Muscle layer of duodenum (tissue), 2 donors: ENCODE measurements around the gene TYRP1.

Experiments
- H3K27ac ChIP-seq: one replicate; pipeline ENCODE4 v1.7.0; 2013; ENCODE audit warnings: mild to moderate bottlenecking, low read length
- H3K27me3 ChIP-seq: one replicate; pipeline ENCODE4 v1.7.0; 2013; ENCODE audit warnings: low read depth, mild to moderate bottlenecking, control low read depth, low read length
- H3K36me3 ChIP-seq, 2 donors: one replicate each; pipeline ENCODE4 v1.7.0; 2013; ENCODE audit warnings: low read length in 2 of 2, control low read depth in 1 of 2, mild to moderate bottlenecking in 1 of 2; ENCODE audit not compliant: insufficient read depth in 2 of 2, control insufficient read depth in 1 of 2
- H3K4me1 ChIP-seq, 2 donors: one replicate each; pipeline ENCODE4 v1.7.0; 2013; ENCODE audit warnings: low read length in 2 of 2, mild to moderate bottlenecking in 2 of 2, control low read depth in 1 of 2, moderate library complexity in 1 of 2; ENCODE audit not compliant: insufficient read depth in 2 of 2, control insufficient read depth in 1 of 2
- H3K4me3 ChIP-seq, 2 donors: one replicate each; pipeline ENCODE4 v1.7.0; 2013; ENCODE audit warnings: low read length in 2 of 2, low read depth in 1 of 2, mild to moderate bottlenecking in 1 of 2
- H3K9me3 ChIP-seq, 2 donors: one replicate each; pipeline ENCODE4 v1.7.0; 2013; ENCODE audit warnings: low read length in 2 of 2, control low read depth in 1 of 2, mild to moderate bottlenecking in 1 of 2; ENCODE audit not compliant: control insufficient read depth in 1 of 2
- donor health status: healthy.

TYRP1 gene

DNA sequence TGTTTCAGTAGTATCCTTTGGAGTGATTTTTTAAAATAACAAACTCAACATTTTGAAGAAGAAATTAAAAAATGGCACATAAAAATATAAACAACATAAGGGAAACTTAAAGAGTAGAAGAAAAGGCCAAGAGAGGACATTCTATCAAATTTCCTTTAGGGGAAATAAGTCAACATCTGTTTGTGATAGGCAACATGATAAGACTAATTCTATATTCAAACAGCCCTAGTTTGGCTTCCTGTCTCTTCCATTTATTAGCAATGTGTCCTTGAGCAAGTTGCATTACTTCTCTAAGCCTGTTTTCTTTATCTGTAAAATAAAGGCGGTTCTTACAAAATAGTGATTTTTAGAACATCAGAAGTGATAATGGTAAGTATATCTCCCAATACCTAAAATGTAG lies 24.7 kb downstream of the TYRP1 start:
- Histone ChIP-seq H3K4me3 (no peak overlapping the region), H3K27ac (no peak overlapping the region), H3K9me3 (no peaks in the 10 kb centered on the region), H3K36me3 (no peaks in the 10 kb centered on the region), H3K27me3 (no peaks in the 10 kb centered on the region), H3K4me1 (no peaks in the 10 kb centered on the region)

DNA sequence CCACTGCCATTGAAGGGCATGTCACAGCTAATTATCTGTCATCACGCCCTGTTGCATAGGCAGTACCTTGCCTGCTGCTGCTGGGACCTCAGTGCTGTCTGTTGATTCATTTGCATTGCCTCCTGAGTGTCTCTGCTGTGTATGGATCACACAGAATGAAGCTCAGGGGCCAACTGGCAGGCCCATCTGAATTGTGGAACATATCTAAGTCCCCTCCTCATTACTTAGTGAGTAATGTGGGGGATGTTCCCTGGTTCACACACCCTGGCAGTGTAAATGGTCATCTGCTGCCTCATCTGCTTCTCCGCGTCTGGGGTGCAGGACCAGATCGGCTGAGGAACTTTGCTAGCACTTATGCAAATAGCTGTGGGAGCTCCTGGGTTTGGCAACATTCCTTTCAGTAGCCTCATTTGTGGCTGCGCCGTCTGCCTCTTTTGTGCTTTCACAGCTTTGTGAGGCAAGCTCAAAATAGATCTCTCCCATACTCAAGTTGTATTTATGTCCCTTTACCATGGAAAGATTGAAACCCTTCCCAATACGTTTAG lies 25.4 kb downstream of the TYRP1 start:
- Histone ChIP-seq H3K4me1 (no peaks in the 10 kb centered on the region), H3K4me3 (no peak overlapping the region), H3K9me3 (no peaks in the 10 kb centered on the region), H3K36me3 (no peaks in the 10 kb centered on the region), H3K27ac (no peak overlapping the region), H3K27me3 (no peaks in the 10 kb centered on the region)

DNA sequence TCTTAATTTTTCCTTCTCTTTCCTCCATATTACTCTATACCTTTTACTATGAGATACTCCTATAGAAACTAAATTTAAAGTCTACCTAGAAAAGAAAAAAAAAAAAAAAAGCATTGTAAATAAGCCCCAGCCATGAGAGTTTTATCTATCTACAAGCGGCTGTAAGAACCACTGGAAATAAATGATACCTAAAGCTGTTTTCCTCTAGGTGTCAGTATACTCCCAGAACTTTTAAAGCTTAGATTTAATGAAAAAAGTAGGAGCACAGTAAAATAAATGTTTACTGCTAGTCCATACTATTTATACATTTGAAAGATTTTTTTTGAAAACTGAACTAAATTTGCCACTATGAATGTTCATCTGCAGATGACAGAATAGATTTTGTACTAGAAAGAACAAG lies 26.2 kb downstream of the TYRP1 start:
- Histone ChIP-seq H3K4me3 (no peak overlapping the region), H3K27ac (no peak overlapping the region)

GRCh38 chr9:12720551-12720950 lies 27.4 kb downstream of the TYRP1 start:
- no peaks in the 10 kb centered on the region for H3K9me3 ChIP-seq
- H3K4me1 ChIP-seq: no peaks in the 10 kb centered on the region
- no peak overlapping the region for H3K4me3 ChIP-seq

More for the DNA sequence above, 26.2 kb downstream of the TYRP1 start:
- Histone ChIP-seq H3K9me3 (no peaks in the 10 kb centered on the region), H3K4me1 (no peaks in the 10 kb centered on the region), H3K36me3 (no peaks in the 10 kb centered on the region), H3K27me3 (no peaks in the 10 kb centered on the region)

DNA sequence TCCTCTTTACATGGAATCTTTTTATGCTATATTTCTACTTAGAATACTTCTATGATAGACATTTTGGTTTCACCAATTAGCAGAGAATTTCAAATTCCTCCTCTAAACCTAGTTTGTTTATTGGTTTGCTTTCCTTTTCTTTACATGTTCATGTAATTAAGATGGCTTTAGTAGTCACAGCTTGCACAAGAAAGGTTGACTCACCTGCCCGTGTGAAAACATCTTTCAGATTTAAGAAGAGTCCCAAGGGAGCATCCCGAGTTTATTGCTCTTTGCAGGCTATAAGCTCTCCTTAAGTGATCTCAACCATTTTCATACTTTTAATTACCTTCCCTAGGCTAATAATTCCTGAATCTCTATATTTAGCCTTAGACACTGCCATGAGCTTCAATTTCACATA lies 28.9 kb downstream of the TYRP1 start:
- Histone ChIP-seq H3K36me3 (no peaks in the 10 kb centered on the region), H3K4me3 (no peak overlapping the region), H3K27ac (no peak overlapping the region), H3K27me3 (no peaks in the 10 kb centered on the region), H3K9me3 (no peaks in the 10 kb centered on the region), H3K4me1 (no peaks in the 10 kb centered on the region)

More at GRCh38 chr9:12720551-12720950, 27.4 kb downstream of the TYRP1 start:
- H3K36me3 ChIP-seq: no peaks in the 10 kb centered on the region
- no peaks in the 10 kb centered on the region for H3K27me3 ChIP-seq
- no peak overlapping the region for H3K27ac ChIP-seq

GRCh38 chr9:12723409-12724028 lies 30.3 kb downstream of the TYRP1 start:
- Histone ChIP-seq H3K4me3 (no peak overlapping the region), H3K36me3 (no peaks in the 10 kb centered on the region), H3K9me3 (no peaks in the 10 kb centered on the region), H3K4me1 (no peaks in the 10 kb centered on the region), H3K27me3 (no peaks in the 10 kb centered on the region), H3K27ac (no peak overlapping the region)

GRCh38 chr9:12726795-12727194 lies 33.6 kb downstream of the TYRP1 start:
- Histone ChIP-seq H3K4me1 (no peaks in the 10 kb centered on the region), H3K4me3 (no peak overlapping the region), H3K9me3 (no peaks in the 10 kb centered on the region), H3K27ac (no peak overlapping the region), H3K36me3 (no peaks in the 10 kb centered on the region), H3K27me3 (no peaks in the 10 kb centered on the region)

DNA sequence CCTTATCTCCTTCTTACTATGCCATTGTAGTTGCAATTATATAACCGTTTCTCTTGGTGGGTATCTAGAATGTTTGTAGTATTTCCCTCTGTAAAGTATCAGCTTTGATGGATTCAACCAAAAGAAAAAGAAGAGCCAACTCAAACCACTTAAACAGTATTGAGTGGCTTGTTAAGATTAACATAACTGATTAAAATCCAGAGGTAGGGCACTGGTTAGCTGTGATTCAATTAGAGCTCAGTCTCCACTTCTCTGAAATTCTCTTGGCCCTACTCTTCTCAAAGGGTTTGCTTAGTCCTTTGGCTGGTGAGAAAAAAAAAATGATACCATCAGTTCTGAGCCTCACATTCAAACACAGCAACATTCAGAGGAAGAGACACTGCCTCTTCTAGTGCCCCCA lies 37.0 kb downstream of the TYRP1 start:
- Histone ChIP-seq H3K9me3 (no peaks in the 10 kb centered on the region), H3K27me3 (no peaks in the 10 kb centered on the region), H3K4me3 (no peak overlapping the region), H3K4me1 (no peaks in the 10 kb centered on the region), H3K27ac (no peak overlapping the region), H3K36me3 (no peaks in the 10 kb centered on the region)

DNA sequence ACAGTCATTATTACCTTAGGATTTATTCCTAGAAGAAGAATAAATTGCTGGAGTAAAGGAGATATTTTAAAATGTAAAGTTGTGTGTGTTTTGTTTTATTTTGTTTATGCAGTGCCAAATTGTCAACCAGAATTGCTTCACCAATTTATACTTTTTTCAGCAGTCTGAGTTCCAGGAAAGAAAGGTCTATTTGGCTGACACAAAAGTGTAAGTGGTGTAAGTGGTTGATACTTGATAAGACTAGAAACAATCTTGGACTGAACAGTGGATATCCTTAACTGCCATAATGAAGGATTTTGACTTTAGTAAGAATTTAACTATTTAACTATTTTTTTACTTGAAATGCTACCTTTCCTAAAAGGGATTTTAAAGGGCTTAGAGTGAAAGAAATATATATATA lies 37.7 kb downstream of the TYRP1 start:
- no peaks in the 10 kb centered on the region for H3K9me3 ChIP-seq
- no peaks in the 10 kb centered on the region for H3K4me1 ChIP-seq
- no peaks in the 10 kb centered on the region for H3K36me3 ChIP-seq
- no peak overlapping the region for H3K27ac ChIP-seq
- H3K4me3 ChIP-seq: no peak overlapping the region
- no peaks in the 10 kb centered on the region for H3K27me3 ChIP-seq

GRCh38 chr9:12732971-12733370 lies 39.8 kb downstream of the TYRP1 start:
- no peaks in the 10 kb centered on the region for H3K36me3 ChIP-seq
- no peaks in the 10 kb centered on the region for H3K4me1 ChIP-seq
- no peaks in the 10 kb centered on the region for H3K9me3 ChIP-seq
- H3K4me3 ChIP-seq: no peak overlapping the region
- H3K27me3 ChIP-seq: no peaks in the 10 kb centered on the region
- H3K27ac ChIP-seq: no peak overlapping the region

GRCh38 chr9:12735665-12736064 lies 42.5 kb downstream of the TYRP1 start:
- H3K27ac ChIP-seq: no peak overlapping the region
- no peaks in the 10 kb centered on the region for H3K4me1 ChIP-seq
- H3K27me3 ChIP-seq: no peaks in the 10 kb centered on the region
- H3K9me3 ChIP-seq: no peaks in the 10 kb centered on the region
- no peak overlapping the region for H3K4me3 ChIP-seq
- H3K36me3 ChIP-seq: no peaks in the 10 kb centered on the region

DNA sequence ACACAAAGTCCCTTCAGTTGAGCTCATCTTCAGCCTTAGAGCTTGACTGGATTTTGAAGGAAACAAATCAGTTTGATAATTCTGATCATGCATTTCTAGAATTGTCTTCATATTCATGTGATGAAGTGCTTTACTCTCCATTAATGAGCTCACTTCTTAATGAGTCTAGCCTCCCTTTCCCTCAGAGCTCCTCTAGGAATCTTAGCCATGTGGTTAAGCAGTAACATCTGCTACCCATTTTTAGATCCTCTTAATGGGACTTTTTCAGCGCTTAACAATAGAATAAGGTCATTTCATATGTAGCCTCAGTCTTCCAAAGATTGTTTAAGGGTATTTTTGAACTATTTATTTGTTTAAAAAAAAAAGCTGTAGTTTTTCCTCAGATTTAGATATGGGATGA lies 44.7 kb downstream of the TYRP1 start:
- H3K9me3 ChIP-seq: no peaks in the 10 kb centered on the region
- no peaks in the 10 kb centered on the region for H3K27me3 ChIP-seq
- H3K27ac ChIP-seq: no peak overlapping the region
- H3K36me3 ChIP-seq: no peaks in the 10 kb centered on the region
- no peaks in the 10 kb centered on the region for H3K4me1 ChIP-seq
- H3K4me3 ChIP-seq: no peak overlapping the region
